Measurements from ENCODE around the gene VCL. TPM values are rescaled to one million over a fixed set of nuclear protein-coding genes. Genes with fewer than 3 reads are reported as not detected.

The VCL gene
- total and polyA plus RNA-seq, 7 donors, result 6.2 to 451 (median 179) TPM

GRCh38 chr10:73969224-73969841 is 28.6 kb upstream of the VCL start:
- no peak for TF ChIP-seq CTCF (IDR thresholded peaks at IDR 0.05)
- TF ChIP-seq POLR2AphosphoS5 (IDR thresholded peaks at IDR 0.05), result no peak
- no peak for TF ChIP-seq EP300 (IDR thresholded peaks at IDR 0.05)
- TF ChIP-seq POLR2A (IDR thresholded peaks at IDR 0.05), result no peak
- peaks cover 0 to 48% (median 42%) of the 10 kb centered on the region in 4 donors for H3K4me1 ChIP-seq
- H3K27ac ChIP-seq, result peak overlapping the region; percentile 85 to 94 (median 90)
- DNase-seq, result no peak
- no peaks in the 10 kb centered on the region for H3K9me3 ChIP-seq
- H3K36me3 ChIP-seq, result no peaks in the 10 kb centered on the region
- H3K4me3 ChIP-seq, result no peak overlapping the region
- intact Hi-C loops (cut with DNase I), result no loop called here
- no peaks in the 10 kb centered on the region for H3K27me3 ChIP-seq
- WGBS, 2 donors, result 74 to 81% methylated on average over 5 of the region's 5 CpGs

- Histone ChIP-seq H3K9me3 (no peaks in the 10 kb centered on the region), H3K27me3 (no peaks in the 10 kb centered on the region), H3K4me3 (no peak overlapping the region), H3K27ac (no peak overlapping the region), H3K36me3 (no peaks in the 10 kb centered on the region), H3K4me1 (peaks cover 0 to 37% (median 34%) of the 10 kb centered on the region in 4 donors)
- DNase-seq, result no peak
- intact Hi-C loops (cut with DNase I), result no loop called here
- TF ChIP-seq POLR2AphosphoS5 (IDR thresholded peaks at IDR 0.05) (no peak), CTCF (IDR thresholded peaks at IDR 0.05) (no peak), EP300 (IDR thresholded peaks at IDR 0.05) (no peak), POLR2A (IDR thresholded peaks at IDR 0.05) (no peak)
- 81 to 90% methylated on average over 2 of the region's 2 CpGs for whole genome bisulfite sequencing, 2 donors
These were observed 27.1 kb upstream of the VCL start for GRCh38 chr10:73970845-73971244.

- WGBS, 2 donors, result 90 to 91% methylated on average over 2 of the region's 2 CpGs
These were observed 26.1 kb upstream of the VCL start for GRCh38 chr10:73971636-73972354.

GRCh38 chr10:73973427-73973826 is 24.5 kb upstream of the VCL start:
- peaks cover 0 to 18% (median 12%) of the 10 kb centered on the region in 4 donors for H3K4me1 ChIP-seq
- TF ChIP-seq POLR2A (IDR thresholded peaks at IDR 0.05) (no peak), CTCF (IDR thresholded peaks at IDR 0.05) (no peak), POLR2AphosphoS5 (IDR thresholded peaks at IDR 0.05) (no peak), EP300 (IDR thresholded peaks at IDR 0.05) (no peak)
- H3K27ac ChIP-seq, result no peak overlapping the region
- 97 to 98% methylated on average over 2 of the region's 2 CpGs for WGBS, 2 donors
- H3K27me3 ChIP-seq, result no peaks in the 10 kb centered on the region
- H3K9me3 ChIP-seq, result no peaks in the 10 kb centered on the region
- no peak for DNase-seq
- H3K4me3 ChIP-seq, result no peak overlapping the region
- intact Hi-C loops (cut with DNase I), result no loop called here
- H3K36me3 ChIP-seq, result no peaks in the 10 kb centered on the region

More at GRCh38 chr10:73971636-73972354, 26.1 kb upstream of the VCL start:
- peaks cover 0 to 31% (median 28%) of the 10 kb centered on the region in 4 donors for H3K4me1 ChIP-seq
- no peaks in the 10 kb centered on the region for H3K9me3 ChIP-seq
- DNase-seq, result no peak
- H3K36me3 ChIP-seq, result no peaks in the 10 kb centered on the region
- no peak overlapping the region for H3K27ac ChIP-seq
- intact Hi-C loops (cut with DNase I), result no loop called here
- TF ChIP-seq EP300 (IDR thresholded peaks at IDR 0.05) (no peak), CTCF (IDR thresholded peaks at IDR 0.05) (no peak), POLR2AphosphoS5 (IDR thresholded peaks at IDR 0.05) (no peak)
- H3K4me3 ChIP-seq, result no peak overlapping the region
- H3K27me3 ChIP-seq, result no peaks in the 10 kb centered on the region
